SK-N-SH treated with all-trans-retinoic acid at 6 μM for 48 hours (cell line): ENCODE measurements around the gene EIF3B.
"Not testable (repeated sequence)": the region's sequence is repeated elsewhere in the genome, so short reads cannot be mapped to it uniquely, and the experiment has no call there.

ENCODE experiments used
- ATAC-seq: fragments of 200-7000 bp; cut with Tn5 transposase; 3 replicates; pipeline ENCODE4 v1.9.1; 2020; ENCODE audit warnings: mild to moderate bottlenecking, moderate library complexity
- ARNTL ChIP-seq: fragments of 450-650 bp; formaldehyde crosslinking; IDR thresholded peaks from 2 replicates; pipeline ENCODE4 v1.5.0; 2020; ENCODE audit warnings: low read depth, mild to moderate bottlenecking, moderate library complexity, borderline replicate concordance
- BACH2 ChIP-seq: fragments of 250-450 bp; sonication (Bioruptor Pico); IDR thresholded peaks from 2 replicates; pipeline ENCODE4 v1.9.0; 2021; ENCODE audit warnings: mild to moderate bottlenecking, borderline replicate concordance
- CSDC2 ChIP-seq: fragments of 250-450 bp; sonication (Bioruptor Pico); IDR thresholded peaks from 2 replicates; pipeline ENCODE4 v1.5.0; 2020; ENCODE audit warnings: mild to moderate bottlenecking, moderate library complexity
- ESRRG ChIP-seq: fragments of 250-450 bp; sonication (Bioruptor Pico); IDR thresholded peaks from 2 replicates; pipeline ENCODE4 v1.6.1; 2021; ENCODE audit warnings: mild to moderate bottlenecking
- GLIS3 ChIP-seq: fragments of 250-450 bp; sonication (Bioruptor Pico); IDR thresholded peaks from 2 replicates; pipeline ENCODE4 v1.5.0; 2020; ENCODE audit warnings: mild to moderate bottlenecking, moderate library complexity
- ISL1 ChIP-seq: fragments of 250-450 bp; sonication (Bioruptor Pico); IDR thresholded peaks from 2 replicates; pipeline ENCODE4 v2.1.2; 2022; ENCODE audit warnings: mild to moderate bottlenecking, moderate library complexity
- OSR1 ChIP-seq: fragments of 250-450 bp; sonication (Bioruptor Pico); IDR thresholded peaks from 2 replicates; pipeline ENCODE4 v1.8.0; 2022; ENCODE audit warnings: moderate library complexity, mild to moderate bottlenecking, inconsistent platforms
- PPARA ChIP-seq: fragments of 250-450 bp; sonication (Bioruptor Pico); IDR thresholded peaks from 2 replicates; pipeline ENCODE4 v1.5.0; 2020; ENCODE audit warnings: mild to moderate bottlenecking, borderline replicate concordance
- RARB ChIP-seq: fragments of 250-450 bp; sonication (Bioruptor Pico); IDR thresholded peaks from 2 replicates; pipeline ENCODE4 v1.8.0; 2021; ENCODE audit warnings: mild to moderate bottlenecking, moderate library complexity
- TCF4 ChIP-seq: fragments of 250-450 bp; sonication (Bioruptor Pico); IDR thresholded peaks from 2 replicates; pipeline ENCODE4 v1.8.0; 2021; ENCODE audit warnings: mild to moderate bottlenecking, moderate library complexity, borderline replicate concordance
- TOX ChIP-seq: fragments of 250-450 bp; sonication (Bioruptor Pico); IDR thresholded peaks from 2 replicates; pipeline ENCODE4 v1.8.0; 2021; ENCODE audit warnings: mild to moderate bottlenecking, moderate library complexity, borderline replicate concordance
- ZC3H10 ChIP-seq: fragments of 250-450 bp; sonication (Bioruptor Pico); IDR thresholded peaks from 2 replicates; pipeline ENCODE4 v1.5.1; 2021; ENCODE audit warnings: mild to moderate bottlenecking, moderate library complexity
- ZFP3 ChIP-seq: fragments of 250-450 bp; sonication (Bioruptor Pico); IDR thresholded peaks from 2 replicates; pipeline ENCODE4 v1.5.0; 2020; ENCODE audit warnings: mild to moderate bottlenecking, moderate library complexity
- ZFP30 ChIP-seq: fragments of 450-650 bp; formaldehyde crosslinking; IDR thresholded peaks from 2 replicates; pipeline ENCODE4 v1.5.0; 2022; ENCODE audit warnings: mild to moderate bottlenecking, moderate library complexity
- ZNF565 ChIP-seq: fragments of 450-650 bp; formaldehyde crosslinking; conservative IDR thresholded peaks from 2 replicates; pipeline ENCODE4 v1.5.0; 2020; ENCODE audit warnings: low read depth, mild to moderate bottlenecking, moderate library complexity
- ZNF70 ChIP-seq: fragments of 450-650 bp; formaldehyde crosslinking; IDR thresholded peaks from 2 replicates; pipeline ENCODE4 v1.5.0; 2020; ENCODE audit warnings: mild to moderate bottlenecking, moderate library complexity
- ZNF8 ChIP-seq: fragments of 450-650 bp; formaldehyde crosslinking; IDR thresholded peaks from 2 replicates; pipeline ENCODE4 v1.5.0; 2020; ENCODE audit warnings: mild to moderate bottlenecking, moderate library complexity
- TF ChIP-seq, protein P1 (sequence below): fragments of 250-450 bp; sonication (Bioruptor Pico); IDR thresholded peaks from 2 replicates; pipeline ENCODE4 v1.8.0; 2020; ENCODE audit warnings: mild to moderate bottlenecking, moderate library complexity, borderline replicate concordance
- TF ChIP-seq, protein P2 (sequence below): fragments of 250-450 bp; sonication (Bioruptor Pico); IDR thresholded peaks from 2 replicates; pipeline ENCODE4 v1.5.0; 2020; ENCODE audit warnings: mild to moderate bottlenecking, moderate library complexity
- TF ChIP-seq, protein P3 (sequence below): fragments of 250-450 bp; sonication (Bioruptor Pico); IDR thresholded peaks from 2 replicates; pipeline ENCODE4 v1.5.1; 2020; ENCODE audit warnings: low read depth, mild to moderate bottlenecking, moderate library complexity

EIF3B gene

DNA sequence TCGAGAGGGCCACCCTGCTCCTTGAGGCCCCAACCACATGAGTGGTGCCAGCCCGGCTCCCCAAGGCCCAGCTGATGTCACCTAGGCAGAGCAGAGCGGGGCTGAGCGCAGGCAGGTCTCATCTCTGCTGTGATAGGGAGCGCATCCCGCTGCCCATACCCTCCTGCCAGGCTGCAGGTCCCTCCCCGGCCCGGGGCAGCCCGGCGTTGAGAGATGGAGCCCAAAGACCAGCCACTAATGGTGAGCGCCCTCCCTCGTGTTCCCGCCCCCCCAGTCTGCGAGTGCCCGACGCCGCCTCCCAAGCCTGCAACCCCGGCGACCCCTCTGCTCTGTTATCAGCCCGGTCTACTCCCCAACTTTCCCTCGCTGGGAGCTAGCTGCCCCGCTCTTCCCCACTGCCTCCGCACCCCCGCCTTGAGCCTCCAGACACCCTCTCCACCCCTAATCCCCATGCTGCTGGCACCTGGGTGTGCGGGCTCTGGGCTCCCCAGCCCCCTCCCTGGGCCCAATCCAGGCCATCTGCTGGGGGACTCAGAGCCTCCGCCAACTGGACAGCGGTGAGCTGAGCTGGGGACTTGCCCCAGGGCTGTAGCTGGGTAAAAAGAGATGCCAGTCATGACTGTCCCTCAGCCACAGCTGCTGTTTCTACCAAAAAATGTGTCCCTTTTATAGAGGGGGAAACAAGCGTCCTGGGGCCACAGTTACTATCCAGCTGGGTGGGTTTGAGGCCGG, 29.1 kb downstream of the EIF3B start:
- ATAC-seq = peak; percentile 20
- TF ChIP-seq OSR1 (CRISPR knock-in tag) (no peak), TCF4 (peak; percentile 23; the same call in 1 of the 2 replicates), PPARA (CRISPR knock-in tag) (no peak), ISL1 (CRISPR knock-in tag) (no peak)

DNA sequence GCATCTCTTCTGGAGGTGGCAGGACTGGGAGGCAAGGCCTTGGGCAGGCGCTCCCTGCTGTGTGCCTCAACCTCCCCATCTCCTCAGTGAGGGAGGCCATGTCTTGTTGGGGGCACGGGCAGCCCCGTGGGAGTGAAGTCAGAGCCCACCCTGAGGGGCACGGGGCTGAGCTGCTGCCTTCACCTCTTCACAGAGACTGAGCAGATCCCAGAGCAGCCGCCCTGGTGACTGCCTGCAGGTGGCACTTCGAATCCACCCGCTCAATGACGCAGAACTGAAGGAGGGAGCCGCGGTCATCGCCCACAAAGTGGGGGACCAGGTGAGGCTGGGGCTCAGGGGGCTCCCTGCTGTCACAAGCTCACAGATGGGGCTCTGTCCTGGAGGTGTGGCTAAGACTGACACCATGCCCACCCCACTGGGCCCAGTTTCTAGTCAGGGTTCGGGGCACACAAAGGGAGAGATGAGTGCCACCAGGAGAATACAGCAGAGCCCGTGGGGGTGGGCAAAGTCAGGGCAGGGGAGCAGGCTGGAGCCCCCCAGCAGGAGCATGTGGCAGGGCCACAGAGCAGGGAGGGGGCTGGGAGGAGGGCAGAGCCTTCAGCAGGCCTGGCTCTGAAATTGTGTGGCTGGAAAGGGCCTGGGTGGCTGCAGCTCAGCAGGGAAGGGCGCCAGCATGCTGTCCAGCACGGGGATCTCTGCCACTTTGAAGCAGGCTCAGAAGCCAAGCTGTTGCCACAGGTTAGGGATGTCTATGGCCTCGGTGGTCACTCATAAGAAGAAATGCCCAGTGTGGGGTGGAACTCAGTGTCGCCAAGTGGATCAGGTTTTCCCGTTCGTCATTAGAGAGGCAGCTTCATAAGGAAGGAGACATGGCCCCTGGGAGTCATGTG, 30.0 kb downstream of the EIF3B start:
- TF ChIP-seq ZFP3 (CRISPR knock-in tag) = no peak
- TF ChIP-seq RARB = no peak
- TF ChIP-seq ESRRG (CRISPR knock-in tag) = no peak
- peak; percentile 35 for ATAC-seq

DNA sequence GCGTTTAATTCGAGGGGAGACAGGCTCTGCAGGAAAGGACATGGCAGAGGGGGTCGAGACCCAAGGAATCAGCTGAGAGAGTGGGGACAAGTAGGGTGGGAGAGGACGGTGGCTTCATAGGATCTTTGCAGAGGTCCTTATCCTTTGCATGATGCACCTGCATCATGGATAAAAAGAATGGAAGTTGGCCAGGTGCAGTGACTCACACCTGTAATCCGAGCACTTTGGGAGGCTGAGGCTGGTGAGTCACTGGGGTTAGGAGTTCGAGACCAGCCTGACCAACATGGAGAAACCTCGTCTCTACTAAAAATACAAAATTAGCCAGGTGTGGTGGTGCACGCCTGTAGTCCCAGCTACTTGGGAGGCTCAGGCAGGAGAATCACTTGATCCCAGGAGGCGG, 31.5 kb downstream of the EIF3B start:
- not testable (repeated sequence) for ATAC-seq

DNA sequence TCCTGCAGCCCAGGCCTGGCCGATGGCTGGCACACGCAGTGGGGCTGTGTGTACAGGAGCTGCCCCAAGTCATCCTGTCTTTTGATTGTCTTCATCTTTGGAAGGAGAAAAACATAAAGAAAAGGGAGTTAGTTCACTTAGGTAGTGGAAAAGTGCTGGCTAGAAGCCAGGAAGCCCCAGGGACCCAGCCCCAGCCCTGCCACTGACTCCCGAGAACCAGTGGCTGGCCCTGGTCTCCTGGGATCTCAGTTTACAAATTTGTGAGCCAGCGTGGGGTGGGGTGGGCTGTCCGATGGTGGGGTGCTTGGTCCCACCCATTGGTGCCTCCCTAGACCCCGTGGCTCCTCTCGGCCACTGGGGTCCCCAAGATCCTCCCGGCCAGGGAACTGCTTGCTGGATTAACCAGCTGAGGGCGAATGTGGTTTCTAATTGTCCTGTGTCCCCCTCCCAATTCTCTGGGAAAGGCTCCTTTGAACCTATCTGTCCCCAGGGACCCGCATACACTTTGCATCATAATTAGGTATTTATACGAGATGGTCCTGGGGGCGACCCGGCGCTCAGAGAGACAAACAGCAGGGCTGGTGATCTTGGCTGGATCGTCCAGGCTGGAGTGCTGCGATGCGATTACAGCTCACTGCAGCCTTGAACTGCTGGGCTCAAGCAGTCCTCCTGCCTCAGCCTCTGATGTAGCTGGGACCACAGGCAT, 32.5 kb downstream of the EIF3B start:
- TF ChIP-seq, protein P1, sequence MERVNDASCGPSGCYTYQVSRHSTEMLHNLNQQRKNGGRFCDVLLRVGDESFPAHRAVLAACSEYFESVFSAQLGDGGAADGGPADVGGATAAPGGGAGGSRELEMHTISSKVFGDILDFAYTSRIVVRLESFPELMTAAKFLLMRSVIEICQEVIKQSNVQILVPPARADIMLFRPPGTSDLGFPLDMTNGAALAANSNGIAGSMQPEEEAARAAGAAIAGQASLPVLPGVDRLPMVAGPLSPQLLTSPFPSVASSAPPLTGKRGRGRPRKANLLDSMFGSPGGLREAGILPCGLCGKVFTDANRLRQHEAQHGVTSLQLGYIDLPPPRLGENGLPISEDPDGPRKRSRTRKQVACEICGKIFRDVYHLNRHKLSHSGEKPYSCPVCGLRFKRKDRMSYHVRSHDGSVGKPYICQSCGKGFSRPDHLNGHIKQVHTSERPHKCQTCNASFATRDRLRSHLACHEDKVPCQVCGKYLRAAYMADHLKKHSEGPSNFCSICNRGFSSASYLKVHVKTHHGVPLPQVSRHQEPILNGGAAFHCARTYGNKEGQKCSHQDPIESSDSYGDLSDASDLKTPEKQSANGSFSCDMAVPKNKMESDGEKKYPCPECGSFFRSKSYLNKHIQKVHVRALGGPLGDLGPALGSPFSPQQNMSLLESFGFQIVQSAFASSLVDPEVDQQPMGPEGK (CRISPR knock-in tag) = no peak
- TF ChIP-seq CSDC2 (CRISPR knock-in tag) (no peak), ZNF70 (no peak), ZNF565 (CRISPR knock-in tag) (no peak), RARB (no peak), ESRRG (CRISPR knock-in tag) (no peak), ZNF8 (no peak), ISL1 (CRISPR knock-in tag) (no peak), GLIS3 (CRISPR knock-in tag) (no peak), ARNTL (CRISPR knock-in tag) (no peak), ZC3H10 (no peak), OSR1 (CRISPR knock-in tag) (no peak), TOX (no peak), ZFP3 (CRISPR knock-in tag) (no peak), BACH2 (CRISPR knock-in tag) (no peak), ZFP30 (CRISPR knock-in tag) (no peak), PPARA (CRISPR knock-in tag) (no peak)
- TF ChIP-seq, protein P2, sequence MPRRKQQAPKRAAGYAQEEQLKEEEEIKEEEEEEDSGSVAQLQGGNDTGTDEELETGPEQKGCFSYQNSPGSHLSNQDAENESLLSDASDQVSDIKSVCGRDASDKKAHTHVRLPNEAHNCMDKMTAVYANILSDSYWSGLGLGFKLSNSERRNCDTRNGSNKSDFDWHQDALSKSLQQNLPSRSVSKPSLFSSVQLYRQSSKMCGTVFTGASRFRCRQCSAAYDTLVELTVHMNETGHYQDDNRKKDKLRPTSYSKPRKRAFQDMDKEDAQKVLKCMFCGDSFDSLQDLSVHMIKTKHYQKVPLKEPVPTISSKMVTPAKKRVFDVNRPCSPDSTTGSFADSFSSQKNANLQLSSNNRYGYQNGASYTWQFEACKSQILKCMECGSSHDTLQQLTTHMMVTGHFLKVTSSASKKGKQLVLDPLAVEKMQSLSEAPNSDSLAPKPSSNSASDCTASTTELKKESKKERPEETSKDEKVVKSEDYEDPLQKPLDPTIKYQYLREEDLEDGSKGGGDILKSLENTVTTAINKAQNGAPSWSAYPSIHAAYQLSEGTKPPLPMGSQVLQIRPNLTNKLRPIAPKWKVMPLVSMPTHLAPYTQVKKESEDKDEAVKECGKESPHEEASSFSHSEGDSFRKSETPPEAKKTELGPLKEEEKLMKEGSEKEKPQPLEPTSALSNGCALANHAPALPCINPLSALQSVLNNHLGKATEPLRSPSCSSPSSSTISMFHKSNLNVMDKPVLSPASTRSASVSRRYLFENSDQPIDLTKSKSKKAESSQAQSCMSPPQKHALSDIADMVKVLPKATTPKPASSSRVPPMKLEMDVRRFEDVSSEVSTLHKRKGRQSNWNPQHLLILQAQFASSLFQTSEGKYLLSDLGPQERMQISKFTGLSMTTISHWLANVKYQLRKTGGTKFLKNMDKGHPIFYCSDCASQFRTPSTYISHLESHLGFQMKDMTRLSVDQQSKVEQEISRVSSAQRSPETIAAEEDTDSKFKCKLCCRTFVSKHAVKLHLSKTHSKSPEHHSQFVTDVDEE = no peak
- TF ChIP-seq, protein P3, sequence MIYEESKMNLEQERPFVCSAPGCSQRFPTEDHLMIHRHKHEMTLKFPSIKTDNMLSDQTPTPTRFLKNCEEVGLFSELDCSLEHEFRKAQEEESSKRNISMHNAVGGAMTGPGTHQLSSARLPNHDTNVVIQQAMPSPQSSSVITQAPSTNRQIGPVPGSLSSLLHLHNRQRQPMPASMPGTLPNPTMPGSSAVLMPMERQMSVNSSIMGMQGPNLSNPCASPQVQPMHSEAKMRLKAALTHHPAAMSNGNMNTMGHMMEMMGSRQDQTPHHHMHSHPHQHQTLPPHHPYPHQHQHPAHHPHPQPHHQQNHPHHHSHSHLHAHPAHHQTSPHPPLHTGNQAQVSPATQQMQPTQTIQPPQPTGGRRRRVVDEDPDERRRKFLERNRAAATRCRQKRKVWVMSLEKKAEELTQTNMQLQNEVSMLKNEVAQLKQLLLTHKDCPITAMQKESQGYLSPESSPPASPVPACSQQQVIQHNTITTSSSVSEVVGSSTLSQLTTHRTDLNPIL (CRISPR knock-in tag) = no peak
- ATAC-seq = no peak
